Choroid plexus epithelial cell (primary cell): ENCODE data around the gene DEGS1.

Experiments
- DNase-seq: peaks from one replicate; pipeline ENCODE4 v3.0.0-alpha.2; 2010; ENCODE audit warnings: low read depth
- H3K4me3 ChIP-seq: 2 replicates; pipeline ENCODE4 v1.5.1; 2011; ENCODE audit warnings: low read depth, mild to moderate bottlenecking, control low read depth, low read length, moderate library complexity
- TF ChIP-seq, protein P1 (sequence below): conservative IDR thresholded peaks from 2 replicates; pipeline ENCODE4 v1.5.1; 2011; ENCODE audit warnings: low read depth, mild to moderate bottlenecking, control low read depth, inconsistent platforms, low read length, moderate library complexity

DEGS1 gene

DNA sequence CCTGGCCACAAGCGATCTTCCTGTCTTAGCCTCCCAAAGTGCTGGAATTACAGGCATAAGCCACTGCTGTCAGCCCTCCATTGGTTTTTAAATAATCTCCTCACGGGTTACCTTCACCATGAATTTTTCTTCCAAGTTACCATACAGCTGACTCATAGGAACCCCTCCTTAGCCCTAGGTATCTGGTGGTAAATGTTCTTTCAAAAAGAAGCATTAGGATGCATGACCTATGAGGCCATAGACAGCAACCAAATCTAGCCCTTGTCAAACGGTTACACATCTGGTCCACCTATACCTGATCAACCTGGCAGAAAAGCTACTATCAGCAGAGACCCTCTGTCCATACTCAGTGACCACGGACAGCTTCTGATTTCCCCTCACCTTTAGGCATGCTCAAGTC lies 12.7 kb upstream of the DEGS1 start:
- no peak for DNase-seq
- no peak overlapping the region for H3K4me3 ChIP-seq
- TF ChIP-seq, protein P1, sequence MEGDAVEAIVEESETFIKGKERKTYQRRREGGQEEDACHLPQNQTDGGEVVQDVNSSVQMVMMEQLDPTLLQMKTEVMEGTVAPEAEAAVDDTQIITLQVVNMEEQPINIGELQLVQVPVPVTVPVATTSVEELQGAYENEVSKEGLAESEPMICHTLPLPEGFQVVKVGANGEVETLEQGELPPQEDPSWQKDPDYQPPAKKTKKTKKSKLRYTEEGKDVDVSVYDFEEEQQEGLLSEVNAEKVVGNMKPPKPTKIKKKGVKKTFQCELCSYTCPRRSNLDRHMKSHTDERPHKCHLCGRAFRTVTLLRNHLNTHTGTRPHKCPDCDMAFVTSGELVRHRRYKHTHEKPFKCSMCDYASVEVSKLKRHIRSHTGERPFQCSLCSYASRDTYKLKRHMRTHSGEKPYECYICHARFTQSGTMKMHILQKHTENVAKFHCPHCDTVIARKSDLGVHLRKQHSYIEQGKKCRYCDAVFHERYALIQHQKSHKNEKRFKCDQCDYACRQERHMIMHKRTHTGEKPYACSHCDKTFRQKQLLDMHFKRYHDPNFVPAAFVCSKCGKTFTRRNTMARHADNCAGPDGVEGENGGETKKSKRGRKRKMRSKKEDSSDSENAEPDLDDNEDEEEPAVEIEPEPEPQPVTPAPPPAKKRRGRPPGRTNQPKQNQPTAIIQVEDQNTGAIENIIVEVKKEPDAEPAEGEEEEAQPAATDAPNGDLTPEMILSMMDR: no peak

DNA sequence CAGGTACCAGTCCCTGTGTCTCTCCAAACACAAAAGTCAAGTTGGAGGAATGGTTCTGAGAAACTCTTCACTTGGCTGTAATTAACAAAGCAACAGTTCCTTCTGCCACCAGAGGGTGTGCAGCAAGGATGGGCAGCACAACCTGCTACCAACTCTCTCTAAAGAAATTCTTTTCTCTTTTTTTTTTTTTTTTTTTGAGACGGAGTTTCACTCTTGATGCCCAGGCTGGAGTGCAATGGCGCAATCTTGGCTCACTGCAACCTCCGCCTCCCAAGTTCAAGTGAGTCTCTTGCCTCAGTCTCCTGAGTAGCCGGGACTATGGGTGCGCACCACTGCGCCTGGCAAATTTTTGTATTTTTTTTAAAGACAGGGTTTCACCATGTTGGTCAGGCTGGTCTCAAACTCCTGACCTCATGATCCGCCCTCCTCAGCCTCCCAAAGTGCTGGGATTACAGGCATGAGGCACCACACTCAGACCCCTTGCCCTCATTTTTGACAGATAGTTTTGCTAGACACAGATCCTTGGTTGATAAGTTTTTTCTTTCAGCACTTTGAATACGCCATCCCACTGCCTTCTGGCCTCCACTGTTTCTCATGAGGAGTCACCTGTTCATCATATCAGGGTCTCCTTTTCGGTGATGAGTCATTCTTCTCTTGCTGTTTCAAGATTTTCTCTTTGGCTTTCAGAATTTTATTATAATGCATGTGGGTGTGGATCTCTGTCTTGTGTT lies 12.1 kb upstream of the DEGS1 start:
- DNase-seq: peak; percentile 56
- H3K4me3 ChIP-seq: no peak overlapping the region
- TF ChIP-seq, protein P1: peak; percentile 68

DNA sequence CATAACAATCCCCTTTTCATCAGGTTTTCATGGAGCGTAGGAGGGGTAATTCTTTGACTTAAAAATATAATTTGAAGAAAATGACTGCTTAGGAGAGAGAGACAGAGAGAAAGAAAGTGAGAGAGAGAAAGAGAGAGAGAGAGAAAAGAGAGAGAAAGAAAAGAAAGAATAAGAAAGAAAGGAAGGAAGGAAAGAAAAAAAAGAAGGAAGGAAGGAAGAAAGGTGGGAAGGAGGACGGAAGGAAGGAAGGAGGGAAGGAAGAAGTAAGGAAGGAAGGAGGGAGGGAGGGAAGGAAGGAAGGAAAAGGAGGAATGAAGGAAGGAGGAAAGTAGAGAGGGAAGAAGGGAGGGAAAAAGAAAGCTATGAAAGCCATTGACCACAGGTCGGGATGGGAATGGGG lies 10.8 kb upstream of the DEGS1 start:
- DNase-seq: no peak
- TF ChIP-seq, protein P1: no peak
- H3K4me3 ChIP-seq: no peak overlapping the region

DNA sequence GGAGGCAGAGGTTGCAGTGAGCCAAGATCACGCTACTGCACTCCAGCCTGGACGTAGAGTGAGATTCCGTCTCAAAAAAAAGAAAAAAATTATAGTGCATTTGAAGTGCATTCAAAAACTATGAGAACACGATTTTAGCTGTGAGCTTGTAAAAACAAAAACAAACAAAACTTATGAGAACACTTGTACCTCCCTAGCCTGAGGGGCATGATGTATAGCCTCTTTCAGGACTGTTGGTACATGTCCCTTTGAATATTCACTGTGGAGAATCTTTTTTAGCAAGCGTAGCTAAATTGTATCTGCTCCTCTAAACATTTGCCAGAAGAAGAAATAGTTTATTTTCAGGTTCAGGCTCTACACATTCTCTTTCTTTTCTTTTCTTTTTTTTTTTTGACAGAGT lies 9.5 kb upstream of the DEGS1 start:
- DNase-seq: no peak
- H3K4me3 ChIP-seq: no peak overlapping the region
- TF ChIP-seq, protein P1: no peak

DNA sequence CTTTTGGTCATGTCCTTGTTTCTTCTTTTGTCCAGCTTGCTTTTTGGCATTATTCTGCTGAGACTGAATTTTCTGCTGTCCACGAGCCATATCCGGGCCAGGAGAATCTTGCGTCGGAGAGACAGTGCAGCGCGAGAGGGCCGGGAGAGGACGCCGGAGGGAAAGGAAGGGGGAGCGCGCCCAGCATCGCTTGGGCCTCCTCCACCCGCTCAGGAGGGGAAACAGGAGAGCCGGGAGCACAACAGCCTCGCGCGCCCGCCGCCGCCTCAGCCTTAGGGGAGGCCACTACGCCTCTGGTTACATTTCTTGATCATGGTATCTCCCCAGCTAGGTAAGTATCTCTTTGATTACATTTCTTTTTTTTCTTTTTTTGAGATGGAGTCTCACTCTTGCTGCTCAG lies 7.4 kb upstream of the DEGS1 start:
- peak; percentile 35 for DNase-seq
- TF ChIP-seq, protein P1: peak; percentile 21
- peak overlapping the region; percentile 32 for H3K4me3 ChIP-seq

DNA sequence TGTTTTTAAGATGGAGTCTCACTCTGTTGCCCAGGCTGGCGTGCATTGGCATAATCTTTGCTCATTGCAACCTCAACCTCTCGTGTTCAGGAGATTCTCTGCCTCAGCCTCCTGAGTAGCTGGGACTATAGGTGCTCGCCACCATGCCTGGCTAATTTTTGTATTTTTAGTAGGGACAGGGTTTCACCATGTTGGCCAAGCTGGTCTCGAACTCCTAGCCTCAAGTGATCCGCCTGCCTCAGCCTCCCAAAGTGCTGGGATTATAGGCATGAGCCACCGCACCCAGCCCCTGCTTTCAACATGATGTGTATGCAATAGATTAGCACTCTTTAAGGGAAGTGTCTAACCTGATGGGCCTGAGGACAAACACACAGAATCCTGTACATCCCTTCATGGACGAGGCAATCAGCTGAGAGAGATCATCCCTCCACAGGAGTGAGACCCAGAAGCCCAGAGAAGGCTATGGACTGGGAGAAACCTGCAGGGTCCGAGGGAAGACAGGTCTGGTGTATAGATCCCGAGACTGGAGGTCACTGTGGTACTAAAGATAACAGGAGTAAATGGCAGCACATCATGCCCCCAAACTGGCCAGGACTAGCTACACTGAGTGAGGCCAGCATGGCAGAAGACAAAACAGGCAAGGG lies 5.6 kb upstream of the DEGS1 start:
- DNase-seq: no peak
- TF ChIP-seq, protein P1: no peak
- H3K4me3 ChIP-seq: no peak overlapping the region

DNA sequence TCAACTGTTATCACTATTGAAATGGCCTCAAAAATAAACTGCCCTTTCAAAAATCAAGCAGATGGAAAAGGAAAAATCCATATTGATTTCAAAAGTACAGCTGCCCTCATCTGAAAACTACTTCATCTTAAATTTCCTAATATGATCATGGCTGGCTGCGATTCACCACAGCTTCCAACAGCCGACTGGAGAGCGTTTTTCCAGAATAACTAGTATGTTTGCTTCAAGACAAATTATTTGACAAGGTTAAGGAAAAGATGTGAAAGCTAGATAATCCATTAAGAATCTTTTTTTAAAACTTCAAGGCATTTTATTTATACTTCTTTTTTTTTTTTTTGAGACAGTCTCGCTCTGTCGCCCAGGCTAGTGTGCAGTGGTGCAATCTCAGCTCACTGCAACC lies 4.1 kb upstream of the DEGS1 start:
- TF ChIP-seq, protein P1: no peak
- H3K4me3 ChIP-seq: no peak overlapping the region
- no peak for DNase-seq
